Measurements from ENCODE around the gene CALR3. TPM values are rescaled to one million over a fixed set of nuclear protein-coding genes. Genes with fewer than 3 reads are reported as not detected.

The CALR3 gene
- total RNA-seq, 3 donors from 2014 or later: not detected

DNA sequence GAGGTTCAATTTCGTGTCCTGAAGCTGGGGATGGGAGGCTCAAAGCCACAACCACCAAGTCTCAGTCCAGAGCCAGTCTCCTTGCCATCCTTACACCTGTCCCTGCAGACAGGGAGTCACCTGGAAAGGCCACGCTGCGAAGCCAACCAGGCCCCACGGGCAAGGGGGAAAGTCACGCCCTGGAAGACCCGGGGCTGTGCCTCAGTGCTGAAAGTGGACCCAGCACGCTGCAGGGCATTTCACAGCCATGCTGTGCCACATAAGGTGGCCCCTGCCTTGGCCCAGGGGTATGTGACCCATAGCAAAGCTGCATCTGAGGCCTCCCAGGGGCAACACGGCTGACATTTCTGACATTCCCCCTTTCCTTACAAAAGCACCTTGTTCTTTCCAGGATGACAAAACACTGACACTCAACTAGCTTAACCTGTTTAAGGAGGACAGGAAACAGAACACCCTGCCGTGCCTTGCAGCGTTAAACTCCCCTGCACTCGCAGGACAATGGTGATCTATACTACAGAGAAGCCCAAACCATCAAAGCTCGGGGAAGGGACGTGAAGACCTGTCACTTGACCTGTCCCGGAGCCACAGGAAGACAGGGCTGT lies 31.5 kb upstream of the CALR3 start:
- no peaks in the 10 kb centered on the region for H3K9me3 ChIP-seq
- peaks cover 15% of the 10 kb centered on the region for H3K36me3 ChIP-seq (ENCODE audit: low read depth)
- DNase-seq (no peak), ATAC-seq (no peak)
- TF ChIP-seq, protein P1, sequence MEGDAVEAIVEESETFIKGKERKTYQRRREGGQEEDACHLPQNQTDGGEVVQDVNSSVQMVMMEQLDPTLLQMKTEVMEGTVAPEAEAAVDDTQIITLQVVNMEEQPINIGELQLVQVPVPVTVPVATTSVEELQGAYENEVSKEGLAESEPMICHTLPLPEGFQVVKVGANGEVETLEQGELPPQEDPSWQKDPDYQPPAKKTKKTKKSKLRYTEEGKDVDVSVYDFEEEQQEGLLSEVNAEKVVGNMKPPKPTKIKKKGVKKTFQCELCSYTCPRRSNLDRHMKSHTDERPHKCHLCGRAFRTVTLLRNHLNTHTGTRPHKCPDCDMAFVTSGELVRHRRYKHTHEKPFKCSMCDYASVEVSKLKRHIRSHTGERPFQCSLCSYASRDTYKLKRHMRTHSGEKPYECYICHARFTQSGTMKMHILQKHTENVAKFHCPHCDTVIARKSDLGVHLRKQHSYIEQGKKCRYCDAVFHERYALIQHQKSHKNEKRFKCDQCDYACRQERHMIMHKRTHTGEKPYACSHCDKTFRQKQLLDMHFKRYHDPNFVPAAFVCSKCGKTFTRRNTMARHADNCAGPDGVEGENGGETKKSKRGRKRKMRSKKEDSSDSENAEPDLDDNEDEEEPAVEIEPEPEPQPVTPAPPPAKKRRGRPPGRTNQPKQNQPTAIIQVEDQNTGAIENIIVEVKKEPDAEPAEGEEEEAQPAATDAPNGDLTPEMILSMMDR (IDR thresholded peaks at IDR 0.05): no peak
- intact Hi-C loops (cut with DNase I, micrococcal nuclease): no loop called here
- no peak overlapping the region for H3K4me3 ChIP-seq
- H3K4me1 ChIP-seq (ENCODE audit: low read depth): no peaks in the 10 kb centered on the region

- Histone ChIP-seq H3K9me3 (no peaks in the 10 kb centered on the region), H3K4me3 (no peak overlapping the region), H3K4me1 (ENCODE audit: low read depth) (no peaks in the 10 kb centered on the region), H3K36me3 (ENCODE audit: low read depth) (peaks cover 4% of the 10 kb centered on the region)
- DNase-seq: no peak
- TF ChIP-seq, protein P1 (IDR thresholded peaks at IDR 0.05): no peak
- intact Hi-C loops (cut with DNase I, micrococcal nuclease): no loop called here
- no peak for ATAC-seq
Measured at GRCh38 chr19:16525751-16526481, 29.9 kb upstream of the CALR3 start.

DNA sequence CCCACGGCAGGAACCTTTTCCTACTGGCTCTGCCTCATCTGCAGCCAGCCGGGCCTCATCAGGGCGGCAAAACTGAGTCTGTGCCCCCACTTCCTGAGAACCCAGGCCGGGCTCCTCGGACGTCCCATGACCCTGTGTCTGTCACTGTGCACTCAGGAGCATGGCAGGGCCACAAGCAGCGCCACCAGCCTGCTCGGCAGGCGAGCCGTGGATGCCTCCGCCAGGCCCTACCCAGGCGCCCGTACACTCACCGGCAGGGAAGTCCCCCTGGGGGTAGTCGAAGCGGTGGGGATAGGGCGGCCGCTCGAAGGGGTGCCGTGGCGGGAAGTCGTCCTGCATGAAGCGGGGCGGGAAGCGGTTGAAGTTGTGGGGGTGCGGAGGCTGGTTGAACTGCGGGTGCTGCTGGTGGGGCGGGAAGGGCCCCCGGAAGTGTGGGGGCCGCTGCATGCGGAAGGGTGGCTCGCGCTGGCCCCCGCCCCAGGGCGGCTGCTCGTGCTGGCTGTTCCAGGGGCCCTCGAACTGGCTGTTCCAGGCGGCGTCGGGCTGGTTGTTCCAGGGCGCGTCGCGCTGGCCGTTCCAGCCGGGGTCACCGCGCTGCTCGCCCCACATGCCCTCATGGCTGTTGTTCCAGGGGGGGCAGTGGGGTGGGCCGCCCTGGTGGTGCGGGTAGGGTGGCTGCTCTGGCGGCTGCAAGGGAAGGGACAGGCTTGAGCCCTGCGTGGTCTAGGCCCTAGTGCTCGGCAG lies 29.2 kb upstream of the CALR3 start:
- H3K4me1 ChIP-seq (ENCODE audit: low read depth): no peaks in the 10 kb centered on the region
- H3K36me3 ChIP-seq (ENCODE audit: low read depth): peaks cover 7% of the 10 kb centered on the region
- H3K4me3 ChIP-seq: no peak overlapping the region
- H3K9me3 ChIP-seq: no peaks in the 10 kb centered on the region
- DNase-seq (no peak), ATAC-seq (no peak)
- intact Hi-C loops (cut with DNase I, micrococcal nuclease): no loop called here
- TF ChIP-seq, protein P1 (IDR thresholded peaks at IDR 0.05): no peak

GRCh38 chr19:16522559-16523377 lies 26.8 kb upstream of the CALR3 start:
- no peak for ATAC-seq
- H3K4me3 ChIP-seq: no peak overlapping the region
- H3K9me3 ChIP-seq: no peaks in the 10 kb centered on the region
- intact Hi-C loops (cut with DNase I, micrococcal nuclease): no loop called here
- no peak for DNase-seq
- no peaks in the 10 kb centered on the region for H3K4me1 ChIP-seq (ENCODE audit: low read depth)
- H3K36me3 ChIP-seq (ENCODE audit: low read depth): peaks cover 14% of the 10 kb centered on the region
- TF ChIP-seq, protein P1 (IDR thresholded peaks at IDR 0.05): no peak

GRCh38 chr19:16521715-16522289 lies 25.8 kb upstream of the CALR3 start:
- ATAC-seq (no peak), DNase-seq (no peak)
- H3K9me3 ChIP-seq: no peaks in the 10 kb centered on the region
- TF ChIP-seq, protein P1 (IDR thresholded peaks at IDR 0.05): no peak
- peaks cover 12% of the 10 kb centered on the region for H3K36me3 ChIP-seq (ENCODE audit: low read depth)
- no peak overlapping the region for H3K4me3 ChIP-seq
- intact Hi-C loops (cut with DNase I, micrococcal nuclease): no loop called here
- no peaks in the 10 kb centered on the region for H3K4me1 ChIP-seq (ENCODE audit: low read depth)

Data from mucosa of descending colon (tissue), 3 donors.